Muscle layer of colon (tissue), 2 donors: ENCODE data around the gene C3orf22.

Source experiments
- H3K27ac ChIP-seq: one replicate; pipeline ENCODE4 v1.7.0; 2013; ENCODE audit warnings: low read depth, mild to moderate bottlenecking, low read length, moderate library complexity
- H3K27me3 ChIP-seq, 2 donors: one replicate each; pipeline ENCODE4 v1.7.0; 2013; ENCODE audit warnings: low read length in 2 of 2, mild to moderate bottlenecking in 2 of 2; ENCODE audit not compliant: insufficient read depth in 2 of 2, control insufficient read depth in 1 of 2
- H3K36me3 ChIP-seq: one replicate; pipeline ENCODE4 v1.7.0; 2013; ENCODE audit warnings: mild to moderate bottlenecking, low read length; ENCODE audit not compliant: insufficient read depth
- H3K4me1 ChIP-seq: one replicate; pipeline ENCODE4 v1.7.0; 2013; ENCODE audit warnings: mild to moderate bottlenecking, low read length; ENCODE audit not compliant: insufficient read depth
- H3K4me3 ChIP-seq, 2 donors: one replicate each; pipeline ENCODE4 v1.7.0; 2013; ENCODE audit warnings: low read length in 2 of 2, low read depth in 1 of 2, mild to moderate bottlenecking in 1 of 2, moderate library complexity in 1 of 2
- H3K9ac ChIP-seq: one replicate; pipeline ENCODE4 v1.7.0; 2013; ENCODE audit warnings: low read length
- H3K9me3 ChIP-seq: one replicate; pipeline ENCODE4 v1.7.0; 2013; ENCODE audit warnings: mild to moderate bottlenecking, low read length
- donor health status: abdominal sarcoma.
- donor health status: Adenocarcinoma of cecum.

Gene C3orf22

DNA sequence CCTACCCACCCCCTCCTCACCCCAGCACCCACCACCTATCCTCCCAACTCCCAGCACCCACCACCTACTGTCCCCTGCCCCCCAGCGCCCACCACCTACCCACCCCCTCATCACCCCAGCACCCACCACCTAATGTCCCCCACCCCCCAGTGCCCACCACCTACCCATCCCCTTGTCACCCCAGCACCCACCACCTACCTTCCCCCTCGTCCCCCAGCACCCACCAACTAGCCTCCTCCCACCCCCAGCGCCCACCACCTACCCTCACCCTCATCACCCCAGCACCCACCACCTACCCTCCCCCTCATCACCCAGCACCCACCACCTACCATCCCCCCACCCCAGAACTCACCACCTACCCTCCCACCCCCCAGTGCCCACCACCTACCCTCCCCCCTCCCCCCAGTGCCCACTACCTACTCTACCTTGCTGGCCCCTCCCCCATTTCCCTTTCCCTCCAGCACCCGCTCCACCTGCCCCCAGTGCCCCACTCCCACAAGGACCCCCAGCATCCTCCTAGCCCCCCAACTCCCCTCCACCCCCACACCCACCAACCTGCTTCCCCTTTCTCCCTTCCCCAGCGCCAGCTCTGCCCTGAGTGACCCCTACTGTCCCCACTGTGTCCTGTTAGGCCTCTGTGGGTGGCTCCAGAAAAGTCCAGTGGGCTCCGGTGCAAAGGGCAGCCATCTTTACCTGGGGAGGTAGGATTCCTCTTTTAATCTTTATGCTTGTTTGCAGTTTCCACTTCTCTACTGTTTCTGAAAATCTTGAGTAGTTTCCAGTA, 42.4 kb downstream of the C3orf22 start:
- Histone ChIP-seq H3K27ac (no peak overlapping the region), H3K27me3 (peaks cover 0 to 6% of the 10 kb centered on the region in 2 donors), H3K4me1 (no peaks in the 10 kb centered on the region), H3K9me3 (no peaks in the 10 kb centered on the region), H3K4me3 (no peak overlapping the region), H3K36me3 (no peaks in the 10 kb centered on the region), H3K9ac (no peak overlapping the region)

DNA sequence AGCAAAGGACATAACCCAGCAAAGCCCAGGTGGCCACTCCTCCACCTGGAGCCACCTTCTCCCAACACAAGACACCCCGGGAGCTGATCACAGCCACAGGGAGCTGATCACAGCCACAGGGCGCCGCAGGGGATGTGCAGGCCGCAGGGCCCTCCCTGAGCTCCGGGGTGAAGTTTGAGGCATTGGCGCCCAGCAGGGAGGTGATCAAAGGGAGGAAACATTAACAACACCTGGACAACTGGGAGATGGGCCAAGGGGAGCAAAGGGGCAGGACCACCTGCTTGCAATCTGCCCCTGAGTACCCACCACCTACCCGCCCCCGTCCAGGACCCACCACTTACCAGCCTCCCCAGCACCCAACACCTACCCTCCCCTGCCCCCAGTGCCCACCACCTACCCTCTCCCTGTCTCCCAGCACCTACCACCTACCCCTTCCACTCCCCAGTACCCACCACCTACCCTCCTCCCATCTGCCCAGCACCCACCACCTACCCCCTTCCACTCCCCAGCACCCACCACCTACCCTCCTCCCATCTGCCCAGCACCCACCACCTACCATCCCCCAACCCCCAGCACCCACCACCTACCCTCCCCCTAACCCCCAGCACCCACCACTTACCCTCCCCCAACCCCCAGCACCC, 43.5 kb downstream of the C3orf22 start:
- no peaks in the 10 kb centered on the region for H3K9me3 ChIP-seq
- H3K27me3 ChIP-seq = peaks cover 0 to 6% of the 10 kb centered on the region in 2 donors
- H3K4me3 ChIP-seq = no peak overlapping the region
- no peak overlapping the region for H3K27ac ChIP-seq
- H3K36me3 ChIP-seq = no peaks in the 10 kb centered on the region
- H3K9ac ChIP-seq = no peak overlapping the region
- no peaks in the 10 kb centered on the region for H3K4me1 ChIP-seq

DNA sequence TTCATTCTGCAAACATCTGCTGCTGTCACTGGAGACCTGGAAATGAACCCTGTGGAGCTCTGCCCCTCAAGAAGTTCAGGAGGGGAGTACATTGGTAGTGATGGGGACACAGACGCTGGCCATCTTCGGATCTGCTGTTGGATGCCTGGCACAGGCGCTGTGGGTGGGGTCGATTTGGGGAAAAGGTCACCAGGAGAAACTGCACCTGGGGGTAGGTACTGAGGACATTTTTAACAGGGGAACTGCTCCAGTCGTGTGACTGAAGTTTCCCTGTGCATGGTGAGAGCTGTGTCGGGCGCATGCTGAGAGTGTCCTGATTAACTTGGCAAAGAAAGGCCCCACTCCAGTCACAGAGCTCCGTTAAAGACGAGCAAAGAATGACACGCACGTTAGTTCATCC, 44.6 kb downstream of the C3orf22 start:
- Histone ChIP-seq H3K27ac (no peak overlapping the region), H3K9ac (no peak overlapping the region), H3K27me3 (peaks cover 0 to 6% of the 10 kb centered on the region in 2 donors), H3K9me3 (no peaks in the 10 kb centered on the region), H3K4me1 (no peaks in the 10 kb centered on the region), H3K4me3 (no peak overlapping the region), H3K36me3 (no peaks in the 10 kb centered on the region)

DNA sequence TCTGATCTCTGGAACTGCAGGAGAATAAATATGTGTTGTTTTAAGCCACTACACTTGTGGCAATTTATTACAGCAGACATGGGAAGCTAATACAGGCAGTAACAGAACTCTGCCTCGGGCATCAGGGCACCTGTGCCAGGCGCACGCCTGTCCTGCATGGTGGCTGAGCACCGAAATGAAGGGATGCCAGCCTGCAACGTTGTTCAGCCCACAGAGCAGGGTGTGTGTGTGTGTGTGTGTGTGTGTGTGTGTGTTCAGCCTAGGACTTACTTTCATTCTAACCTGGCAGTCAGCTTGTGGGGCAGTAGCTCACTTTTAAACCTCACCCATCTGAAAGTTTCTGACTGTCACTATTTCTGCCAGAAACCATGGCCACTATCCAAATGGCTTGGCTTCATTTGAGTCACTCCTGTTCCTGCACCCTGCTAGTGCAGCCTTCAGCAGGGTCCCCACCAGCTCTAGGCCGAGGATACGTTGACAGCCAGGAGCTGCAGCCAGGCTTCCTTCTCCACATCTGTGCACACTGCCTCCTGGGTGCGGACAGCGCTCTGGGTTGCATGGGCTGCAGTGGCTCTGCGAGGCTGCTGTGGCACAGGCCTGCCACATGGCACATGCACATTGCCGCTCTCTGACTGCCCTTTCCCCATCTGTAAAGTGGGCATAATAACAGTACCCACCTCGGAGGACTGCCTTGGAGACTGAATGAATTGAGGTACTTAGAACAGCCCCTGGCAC, 45.6 kb downstream of the C3orf22 start:
- Histone ChIP-seq H3K4me3 (no peak overlapping the region), H3K9ac (no peak overlapping the region), H3K27ac (no peak overlapping the region), H3K4me1 (no peaks in the 10 kb centered on the region), H3K9me3 (no peaks in the 10 kb centered on the region), H3K27me3 (no peaks in the 10 kb centered on the region), H3K36me3 (no peaks in the 10 kb centered on the region)

DNA sequence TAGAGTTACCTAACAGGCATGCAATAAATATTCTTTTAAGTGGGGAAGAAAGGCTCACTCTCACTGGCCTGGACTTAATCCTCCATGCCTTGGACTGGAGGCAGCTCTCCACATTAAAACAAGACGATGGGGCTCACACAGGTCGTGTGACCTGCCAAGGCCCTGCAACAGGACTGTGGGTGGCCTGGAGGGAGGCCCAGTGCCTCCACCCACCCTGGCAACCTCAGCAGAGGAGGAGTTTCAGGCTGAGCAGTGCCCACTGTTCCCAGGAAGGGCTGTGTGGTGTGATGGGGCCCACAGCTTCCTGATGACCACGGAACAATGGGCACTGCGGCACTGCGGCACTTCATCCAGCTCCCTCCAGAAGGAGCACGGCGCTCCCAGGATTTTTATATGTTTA, 46.7 kb downstream of the C3orf22 start:
- H3K4me1 ChIP-seq = no peaks in the 10 kb centered on the region
- H3K9me3 ChIP-seq = no peaks in the 10 kb centered on the region
- no peaks in the 10 kb centered on the region for H3K36me3 ChIP-seq
- H3K27me3 ChIP-seq = no peaks in the 10 kb centered on the region
- H3K27ac ChIP-seq = no peak overlapping the region
- no peak overlapping the region for H3K9ac ChIP-seq
- no peak overlapping the region for H3K4me3 ChIP-seq

DNA sequence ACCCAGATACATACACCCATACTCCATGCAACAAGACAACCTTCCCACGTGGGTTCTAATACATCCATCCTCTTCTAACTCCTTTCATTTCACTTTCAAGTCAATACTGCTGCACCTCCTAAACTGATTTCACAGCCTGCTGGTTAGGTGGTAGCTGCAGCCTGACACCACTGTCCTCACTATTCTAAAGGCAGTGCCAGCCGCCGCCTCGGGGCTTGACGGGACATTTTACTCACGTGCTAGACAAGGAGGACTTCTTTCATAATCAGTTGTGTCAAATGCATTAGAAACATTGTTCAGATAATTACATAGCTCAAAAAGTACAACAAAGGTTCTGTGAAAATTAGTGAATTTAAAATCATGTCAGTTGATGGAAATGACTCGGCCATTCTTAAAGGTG, 47.4 kb downstream of the C3orf22 start:
- Histone ChIP-seq H3K36me3 (no peaks in the 10 kb centered on the region), H3K4me3 (no peak overlapping the region), H3K27me3 (no peaks in the 10 kb centered on the region), H3K9ac (no peak overlapping the region), H3K9me3 (no peaks in the 10 kb centered on the region), H3K27ac (no peak overlapping the region), H3K4me1 (no peaks in the 10 kb centered on the region)

DNA sequence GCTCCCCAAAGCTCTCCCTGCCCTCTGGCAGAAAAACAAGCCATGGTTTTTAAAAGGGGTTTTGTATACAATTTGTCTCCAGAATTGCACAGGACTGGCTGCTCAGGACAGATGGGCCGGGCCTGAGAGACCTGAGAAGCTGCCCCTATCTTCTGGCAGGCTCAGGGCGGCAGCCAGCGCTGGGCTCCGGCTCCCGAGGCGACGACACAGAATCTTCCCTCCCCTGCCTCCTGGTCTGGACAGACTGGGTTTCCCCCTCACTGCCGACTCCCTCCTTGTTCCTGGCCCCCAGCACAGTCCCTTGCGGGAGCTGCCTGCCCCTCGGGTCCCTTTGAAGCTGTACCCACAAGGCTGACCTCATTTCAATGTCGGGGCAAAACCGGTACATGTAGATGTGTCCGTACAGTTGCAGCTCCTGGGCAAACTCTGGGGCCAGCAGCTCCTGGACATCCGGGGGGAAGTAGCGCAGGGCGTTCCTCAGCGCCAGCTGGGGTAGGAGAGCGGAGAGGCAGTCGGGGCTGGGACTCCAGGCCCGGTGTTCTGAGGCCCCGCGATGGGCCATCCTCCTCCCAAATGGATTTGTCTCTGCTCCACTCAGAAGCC, 48.3 kb downstream of the C3orf22 start:
- no peaks in the 10 kb centered on the region for H3K27me3 ChIP-seq
- H3K9ac ChIP-seq = no peak overlapping the region
- H3K4me1 ChIP-seq = no peaks in the 10 kb centered on the region
- H3K4me3 ChIP-seq = no peak overlapping the region
- H3K27ac ChIP-seq = no peak overlapping the region
- no peaks in the 10 kb centered on the region for H3K36me3 ChIP-seq
- no peaks in the 10 kb centered on the region for H3K9me3 ChIP-seq

DNA sequence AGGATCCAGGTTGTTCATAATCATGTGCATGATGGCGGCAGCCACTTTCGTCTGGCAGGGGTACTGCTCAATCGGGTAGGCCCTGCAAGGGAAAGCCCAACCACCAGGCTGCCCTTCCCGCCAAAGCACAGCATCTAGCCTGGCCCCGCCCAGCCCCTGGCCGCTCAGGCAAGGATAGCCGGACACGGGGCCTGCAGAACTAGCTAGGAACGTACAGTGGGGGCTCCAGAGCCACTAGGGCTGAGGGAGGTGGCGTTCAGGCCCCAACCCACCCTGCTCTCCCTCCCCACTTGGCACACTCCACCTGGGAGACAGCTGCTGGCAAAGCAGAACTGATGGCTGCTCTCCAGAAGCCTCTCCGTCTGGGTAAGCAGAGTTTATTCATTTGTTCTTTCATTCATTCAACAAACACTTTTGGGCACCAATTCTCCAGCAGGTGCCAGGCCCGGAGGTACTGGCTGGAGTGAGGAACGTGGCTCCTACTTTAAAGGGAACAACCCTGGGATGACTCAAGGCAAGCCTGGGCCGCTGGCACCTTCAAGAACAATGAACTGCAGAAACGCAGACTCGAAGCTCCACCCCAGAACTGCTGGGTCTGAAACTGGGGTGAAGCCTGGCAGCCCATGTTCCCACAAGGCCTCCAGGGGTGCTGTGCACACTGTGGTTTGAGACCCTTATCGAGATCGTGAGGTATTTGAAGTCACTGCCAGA, 49.0 kb downstream of the C3orf22 start:
- no peak overlapping the region for H3K9ac ChIP-seq
- H3K27me3 ChIP-seq = no peaks in the 10 kb centered on the region
- H3K4me3 ChIP-seq = no peak overlapping the region

DNA sequence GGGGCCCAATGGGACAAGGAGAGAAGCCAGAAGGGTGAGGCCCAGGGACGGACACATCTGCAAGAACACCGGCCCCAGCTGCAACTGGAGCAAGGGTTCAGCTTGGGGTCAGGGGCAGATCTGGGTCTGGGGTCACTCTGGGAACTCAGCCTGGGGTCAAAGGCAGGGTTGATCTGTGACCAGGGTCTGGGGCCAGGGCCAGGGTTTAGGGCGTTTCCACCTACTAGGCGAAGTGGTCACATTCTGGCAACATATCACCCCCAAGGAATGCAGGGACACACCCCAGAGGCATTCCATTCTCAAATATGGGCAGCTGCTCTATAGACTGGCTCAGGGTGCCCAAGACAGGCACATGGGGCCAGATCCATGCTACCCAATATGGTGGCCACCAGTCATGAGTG, 50.2 kb downstream of the C3orf22 start:
- Histone ChIP-seq H3K9me3 (no peaks in the 10 kb centered on the region), H3K27ac (no peak overlapping the region), H3K36me3 (no peaks in the 10 kb centered on the region), H3K27me3 (no peaks in the 10 kb centered on the region), H3K9ac (no peak overlapping the region), H3K4me1 (no peaks in the 10 kb centered on the region), H3K4me3 (no peak overlapping the region)

More for the DNA sequence above, 49.0 kb downstream of the C3orf22 start:
- Histone ChIP-seq H3K4me1 (no peaks in the 10 kb centered on the region), H3K36me3 (no peaks in the 10 kb centered on the region), H3K9me3 (no peaks in the 10 kb centered on the region), H3K27ac (no peak overlapping the region)

DNA sequence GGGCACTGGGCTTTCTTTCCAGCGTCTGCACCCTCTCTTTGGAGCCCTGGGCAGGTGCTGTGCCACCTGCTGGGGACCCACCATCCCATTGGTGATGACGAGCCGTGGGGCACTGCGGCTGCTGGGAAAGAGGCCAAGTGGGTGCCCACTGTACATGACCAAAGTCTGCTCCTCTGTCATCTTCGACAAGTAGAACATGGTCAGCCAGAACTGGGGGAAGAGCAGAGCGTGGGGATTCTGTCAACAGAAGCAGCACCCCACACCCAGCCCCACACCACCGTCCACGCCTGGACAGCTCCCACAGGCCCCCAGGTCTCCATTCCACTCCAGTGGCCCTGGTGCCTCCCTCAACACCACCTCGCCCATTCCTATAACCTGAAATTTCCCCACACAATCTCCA, 50.8 kb downstream of the C3orf22 start:
- Histone ChIP-seq H3K4me3 (no peak overlapping the region), H3K36me3 (no peaks in the 10 kb centered on the region), H3K9me3 (no peaks in the 10 kb centered on the region), H3K27ac (no peak overlapping the region), H3K27me3 (no peaks in the 10 kb centered on the region), H3K9ac (no peak overlapping the region), H3K4me1 (no peaks in the 10 kb centered on the region)

DNA sequence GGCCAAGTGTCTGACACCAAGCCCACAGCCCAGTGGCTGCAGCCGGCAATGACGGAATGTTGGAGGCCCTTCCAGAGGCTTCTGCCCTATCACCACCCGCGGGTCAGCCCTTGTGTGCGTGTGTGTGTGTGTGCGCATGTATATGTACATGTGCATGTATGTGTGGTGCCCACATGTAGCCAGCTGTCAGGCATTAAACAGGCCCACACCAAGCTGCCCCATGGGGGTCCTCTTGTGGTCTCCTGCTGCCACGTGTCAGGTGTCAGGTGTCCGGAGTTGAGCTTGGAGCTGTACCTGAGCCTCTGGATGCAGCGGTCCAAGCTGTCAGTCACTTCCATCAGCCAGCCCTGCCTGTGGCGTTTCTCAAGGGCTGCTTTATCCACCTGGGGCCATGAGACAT, 55.0 kb downstream of the C3orf22 start:
- Histone ChIP-seq H3K4me3 (no peak overlapping the region), H3K27ac (no peak overlapping the region), H3K4me1 (no peaks in the 10 kb centered on the region), H3K36me3 (no peaks in the 10 kb centered on the region), H3K9me3 (no peaks in the 10 kb centered on the region), H3K27me3 (no peaks in the 10 kb centered on the region), H3K9ac (no peak overlapping the region)
